ENCODE measurements around the gene GYS2.

- TF ChIP-seq, protein P1, sequence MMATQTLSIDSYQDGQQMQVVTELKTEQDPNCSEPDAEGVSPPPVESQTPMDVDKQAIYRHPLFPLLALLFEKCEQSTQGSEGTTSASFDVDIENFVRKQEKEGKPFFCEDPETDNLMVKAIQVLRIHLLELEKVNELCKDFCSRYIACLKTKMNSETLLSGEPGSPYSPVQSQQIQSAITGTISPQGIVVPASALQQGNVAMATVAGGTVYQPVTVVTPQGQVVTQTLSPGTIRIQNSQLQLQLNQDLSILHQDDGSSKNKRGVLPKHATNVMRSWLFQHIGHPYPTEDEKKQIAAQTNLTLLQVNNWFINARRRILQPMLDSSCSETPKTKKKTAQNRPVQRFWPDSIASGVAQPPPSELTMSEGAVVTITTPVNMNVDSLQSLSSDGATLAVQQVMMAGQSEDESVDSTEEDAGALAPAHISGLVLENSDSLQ (IDR thresholded peaks at IDR 0.05) = no peak
- TF ChIP-seq EZH2 (IDR thresholded peaks at IDR 0.05; ENCODE audit: borderline replicate concordance, low read depth, low read length) (no peak), RCOR1 (IDR thresholded peaks at IDR 0.05; ENCODE audit: borderline replicate concordance in 1 of 2, low read depth in 2 of 2, low read length in 2 of 2) (no peak), ILK (tag; IDR thresholded peaks at IDR 0.05; ENCODE audit: borderline replicate concordance, low read depth) (no peak), SMARCC2 (IDR thresholded peaks at IDR 0.05; ENCODE audit: low read depth) (no peak), MXI1 (IDR thresholded peaks at IDR 0.05; ENCODE audit: low read depth, low read length) (no peak), MYC (IDR thresholded peaks at IDR 0.05; ENCODE audit: low read depth, low read length) (no peak), MYC (CRISPR knock-in tag; IDR thresholded peaks at IDR 0.05; ENCODE audit: borderline replicate concordance, low read depth) (no peak), CXXC5 (CRISPR knock-in tag; IDR thresholded peaks at IDR 0.05) (no peak), HMG20B (CRISPR knock-in tag; IDR thresholded peaks at IDR 0.05) (no peak), ZBTB17 (CRISPR knock-in tag; IDR thresholded peaks at IDR 0.05) (no peak), SMC3 (conservative IDR thresholded peaks at IDR 0.05; ENCODE audit: insufficient read depth, low read depth, low read length) (no peak)
- TF ChIP-seq, protein P2, sequence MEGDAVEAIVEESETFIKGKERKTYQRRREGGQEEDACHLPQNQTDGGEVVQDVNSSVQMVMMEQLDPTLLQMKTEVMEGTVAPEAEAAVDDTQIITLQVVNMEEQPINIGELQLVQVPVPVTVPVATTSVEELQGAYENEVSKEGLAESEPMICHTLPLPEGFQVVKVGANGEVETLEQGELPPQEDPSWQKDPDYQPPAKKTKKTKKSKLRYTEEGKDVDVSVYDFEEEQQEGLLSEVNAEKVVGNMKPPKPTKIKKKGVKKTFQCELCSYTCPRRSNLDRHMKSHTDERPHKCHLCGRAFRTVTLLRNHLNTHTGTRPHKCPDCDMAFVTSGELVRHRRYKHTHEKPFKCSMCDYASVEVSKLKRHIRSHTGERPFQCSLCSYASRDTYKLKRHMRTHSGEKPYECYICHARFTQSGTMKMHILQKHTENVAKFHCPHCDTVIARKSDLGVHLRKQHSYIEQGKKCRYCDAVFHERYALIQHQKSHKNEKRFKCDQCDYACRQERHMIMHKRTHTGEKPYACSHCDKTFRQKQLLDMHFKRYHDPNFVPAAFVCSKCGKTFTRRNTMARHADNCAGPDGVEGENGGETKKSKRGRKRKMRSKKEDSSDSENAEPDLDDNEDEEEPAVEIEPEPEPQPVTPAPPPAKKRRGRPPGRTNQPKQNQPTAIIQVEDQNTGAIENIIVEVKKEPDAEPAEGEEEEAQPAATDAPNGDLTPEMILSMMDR (IDR thresholded peaks at IDR 0.05 in 2 of 3, conservative IDR thresholded peaks at IDR 0.05 in 1 of 3; ENCODE audit: insufficient read depth in 2 of 3, low read depth in 1 of 3, low read length in 3 of 3) = no peak
Observed at GRCh38 chr12:21502164-21502496, 102.5 kb downstream of the GYS2 start.

All from K562 (cell line).